DND-41 (cell line): Measurements from ENCODE around the gene SRGAP3.

Experiments
- ATAC-seq: fragments of 200-7000 bp; cut with Tn5 transposase; 3 replicates; pipeline ENCODE4 v1.9.1; 2021; ENCODE audit warnings: low read depth; ENCODE audit not compliant: insufficient read depth
- DNase-seq: peaks from one replicate; pipeline ENCODE4 v3.0.0-alpha.2; 2020
- H2AFZ ChIP-seq: 2 replicates; pipeline ENCODE4 v1.6.0; 2012; ENCODE audit warnings: low read depth, low read length
- H3K27ac ChIP-seq: 2 replicates; pipeline ENCODE4 v1.5.1; 2012; ENCODE audit warnings: low read length, inconsistent platforms
- H3K27me3 ChIP-seq: fragments of 200-600 bp; sonication (generic); 2 replicates; pipeline ENCODE4 v1.6.0; 2012; ENCODE audit warnings: low read length, mild to moderate bottlenecking, inconsistent platforms; ENCODE audit not compliant: insufficient read depth, poor library complexity
- H3K36me3 ChIP-seq: 2 replicates; pipeline ENCODE4 v1.5.1; 2012; ENCODE audit warnings: low read length, inconsistent platforms; ENCODE audit not compliant: insufficient read depth
- H3K4me1 ChIP-seq: 2 replicates; pipeline ENCODE4 v1.5.1; 2012; ENCODE audit warnings: mild to moderate bottlenecking, low read length; ENCODE audit not compliant: insufficient read depth
- H3K4me2 ChIP-seq: 2 replicates; pipeline ENCODE4 v1.6.0; 2012; ENCODE audit warnings: mild to moderate bottlenecking, moderate library complexity, low read length, inconsistent platforms; ENCODE audit not compliant: insufficient read depth
- H3K4me3 ChIP-seq, 2 experiments: fragments of 200-600 bp in 1 of 2; shearing (Covaris generic) in 1 of 2; 2 replicates each; pipeline ENCODE4 v1.5.1; 2012 to 2016; ENCODE audit warnings: inconsistent platforms in 2 of 2, low read length in 2 of 2, mild to moderate bottlenecking in 2 of 2, low read depth in 1 of 2, moderate library complexity in 1 of 2
- H3K79me2 ChIP-seq: 2 replicates; pipeline ENCODE4 v1.6.0; 2012; ENCODE audit warnings: low read length, inconsistent platforms; ENCODE audit not compliant: insufficient read depth
- H3K9ac ChIP-seq: 2 replicates; pipeline ENCODE4 v1.6.0; 2012; ENCODE audit warnings: low read depth, mild to moderate bottlenecking, inconsistent platforms, low read length, moderate library complexity
- H3K9me3 ChIP-seq: 2 replicates; pipeline ENCODE4 v1.5.1; 2012; ENCODE audit warnings: low read length, moderate library complexity, mild to moderate bottlenecking, inconsistent platforms; ENCODE audit not compliant: insufficient read depth, severe bottlenecking
- H4K20me1 ChIP-seq: 2 replicates; pipeline ENCODE4 v1.6.0; 2012; ENCODE audit warnings: low read length; ENCODE audit not compliant: insufficient read depth
- CTCF ChIP-seq: IDR thresholded peaks from 2 replicates; pipeline ENCODE4 v1.5.1; 2012; ENCODE audit warnings: borderline replicate concordance, low read length, moderate library complexity, mild to moderate bottlenecking; ENCODE audit not compliant: poor library complexity, severe bottlenecking; ENCODE audit errors: extremely low read depth
- EZH2 ChIP-seq: IDR thresholded peaks from 3 replicates; pipeline ENCODE4 v1.6.1; 2012; ENCODE audit warnings: borderline replicate concordance, low read depth, mild to moderate bottlenecking, moderate library complexity, low read length, inconsistent platforms; ENCODE audit not compliant: severe bottlenecking

The SRGAP3 gene

DNA sequence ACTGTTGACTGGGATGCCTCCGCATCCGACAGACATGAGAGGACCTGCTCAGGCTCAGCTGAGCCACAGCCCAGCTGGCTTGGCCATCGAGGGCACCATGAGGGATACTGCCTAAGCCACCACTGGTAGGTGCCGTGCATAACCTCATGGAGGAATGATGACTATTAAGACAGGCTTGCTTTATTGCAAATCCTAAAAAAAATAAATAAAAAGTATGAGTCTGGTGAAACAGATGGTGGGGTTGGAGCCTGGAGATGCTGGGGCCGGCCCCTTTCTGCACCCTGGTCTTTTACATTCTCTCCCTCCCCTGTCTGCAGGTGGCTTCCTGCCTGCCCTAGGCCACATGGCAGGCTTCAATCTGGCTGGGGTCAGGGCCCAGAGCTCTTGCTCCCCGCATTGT is 262.2 kb downstream of the SRGAP3 start:
- Histone ChIP-seq H3K4me3 (no peak overlapping the region), H3K27me3 (no peaks in the 10 kb centered on the region), H3K27ac (no peak overlapping the region), H3K9ac (no peak overlapping the region), H4K20me1 (no peaks in the 10 kb centered on the region), H3K4me2 (no peak overlapping the region), H3K4me1 (no peaks in the 10 kb centered on the region), H3K79me2 (no peaks in the 10 kb centered on the region), H3K9me3 (no peaks in the 10 kb centered on the region), H2AFZ (no peak overlapping the region), H3K36me3 (no peaks in the 10 kb centered on the region)
- TF ChIP-seq CTCF (no peak), EZH2 (no peak)
- no peak for DNase-seq
- ATAC-seq = no peak

GRCh38 chr3:8986741-8987140 is 262.7 kb downstream of the SRGAP3 start:
- Histone ChIP-seq H3K27me3 (no peaks in the 10 kb centered on the region), H3K27ac (no peak overlapping the region), H4K20me1 (no peaks in the 10 kb centered on the region), H3K4me3 (no peak overlapping the region), H3K4me1 (no peaks in the 10 kb centered on the region), H3K36me3 (no peaks in the 10 kb centered on the region), H3K9ac (no peak overlapping the region), H3K79me2 (no peaks in the 10 kb centered on the region), H2AFZ (no peak overlapping the region), H3K4me2 (no peak overlapping the region), H3K9me3 (no peaks in the 10 kb centered on the region)
- ATAC-seq (no peak), DNase-seq (no peak)
- TF ChIP-seq CTCF (no peak), EZH2 (no peak)

DNA sequence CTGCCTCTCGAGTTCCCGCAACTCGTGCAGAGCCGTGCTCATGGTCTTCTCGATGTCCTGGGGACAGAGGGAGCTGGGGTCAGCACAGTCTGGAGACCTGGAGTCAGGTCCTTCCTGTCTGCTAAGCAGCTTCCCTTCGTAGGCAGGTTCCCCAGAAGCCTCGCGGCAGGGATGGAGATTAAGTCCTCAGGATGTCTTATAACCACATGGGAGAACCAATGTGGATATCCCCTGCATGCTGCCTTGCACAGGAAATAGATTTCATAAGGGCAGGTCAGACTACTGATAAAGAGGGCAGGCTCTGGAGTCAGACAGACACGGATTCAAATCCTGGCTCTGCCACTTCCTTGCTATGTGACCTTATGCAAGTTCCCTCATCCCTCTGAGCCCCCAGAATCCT is 263.6 kb downstream of the SRGAP3 start:
- Histone ChIP-seq H3K4me2 (no peak overlapping the region), H3K79me2 (no peaks in the 10 kb centered on the region), H2AFZ (no peak overlapping the region), H3K27me3 (peaks cover 7% of the 10 kb centered on the region), H4K20me1 (no peaks in the 10 kb centered on the region), H3K36me3 (no peaks in the 10 kb centered on the region), H3K9ac (no peak overlapping the region), H3K9me3 (no peaks in the 10 kb centered on the region), H3K4me3 (no peak overlapping the region), H3K4me1 (no peaks in the 10 kb centered on the region), H3K27ac (no peak overlapping the region)
- no peak for ATAC-seq
- no peak for DNase-seq
- no peak for TF ChIP-seq CTCF
- TF ChIP-seq EZH2 = no peak

GRCh38 chr3:8985411-8985831 is 264.0 kb downstream of the SRGAP3 start:
- no peak overlapping the region for H3K27ac ChIP-seq
- TF ChIP-seq EZH2 = no peak
- no peak for TF ChIP-seq CTCF
- no peak overlapping the region for H3K4me3 ChIP-seq
- no peaks in the 10 kb centered on the region for H3K36me3 ChIP-seq
- no peak overlapping the region for H2AFZ ChIP-seq
- H3K79me2 ChIP-seq = no peaks in the 10 kb centered on the region
- H3K4me1 ChIP-seq = no peaks in the 10 kb centered on the region
- no peaks in the 10 kb centered on the region for H3K9me3 ChIP-seq
- H3K27me3 ChIP-seq = peaks cover 8% of the 10 kb centered on the region
- no peak for ATAC-seq
- H3K9ac ChIP-seq = no peak overlapping the region
- no peaks in the 10 kb centered on the region for H4K20me1 ChIP-seq
- DNase-seq = no peak
- H3K4me2 ChIP-seq = no peak overlapping the region
